SKM-1 treated with dmso at 0.1 percent for 144 hours (cell line): ENCODE results near the gene SPTLC1.

Source experiments
- DNase-seq: peaks from one replicate; lab custom pipeline; 2025; ENCODE audit not compliant: unreplicated experiment; lab: John Stamatoyannopoulos, UW

SPTLC1 gene

DNA sequence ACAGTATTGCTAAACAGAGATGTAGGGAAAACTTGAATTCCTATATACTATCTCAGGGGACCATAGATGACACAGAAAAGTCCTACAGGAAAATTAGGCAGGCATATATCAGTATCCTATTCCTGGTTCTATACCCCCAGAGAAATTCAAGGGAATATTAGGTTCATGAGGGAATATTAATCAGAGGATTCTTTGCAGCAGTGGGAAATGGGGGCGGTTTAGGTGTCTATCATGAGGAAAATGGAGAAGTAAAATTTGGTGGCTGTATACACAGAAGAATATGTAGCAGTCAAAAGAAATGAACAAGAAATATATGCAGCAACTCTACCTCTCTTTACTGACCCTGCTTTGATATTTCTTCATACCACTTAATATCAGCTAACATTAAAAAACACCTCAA is 20.0 kb downstream of the SPTLC1 start:
- DNase-seq, result no peak

DNA sequence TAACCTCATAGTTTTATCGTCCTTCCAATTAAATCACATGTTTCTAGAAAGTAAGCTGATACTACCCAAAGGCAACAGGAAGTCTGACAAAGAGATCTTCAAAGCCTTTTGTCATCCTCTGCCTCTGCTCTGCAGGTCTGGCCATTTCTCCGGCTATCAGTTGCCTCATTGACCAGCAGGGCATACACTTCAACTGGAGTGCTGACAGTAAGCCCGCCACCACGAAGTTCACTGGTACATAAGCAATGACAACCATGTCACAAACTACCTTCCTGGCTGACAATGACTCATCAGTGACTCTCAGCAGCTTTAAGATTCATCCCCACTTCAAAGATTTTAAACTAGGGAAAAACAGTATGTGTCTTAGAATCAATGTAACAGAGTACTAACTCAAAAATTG is 20.6 kb downstream of the SPTLC1 start:
- DNase-seq, result no peak

DNA sequence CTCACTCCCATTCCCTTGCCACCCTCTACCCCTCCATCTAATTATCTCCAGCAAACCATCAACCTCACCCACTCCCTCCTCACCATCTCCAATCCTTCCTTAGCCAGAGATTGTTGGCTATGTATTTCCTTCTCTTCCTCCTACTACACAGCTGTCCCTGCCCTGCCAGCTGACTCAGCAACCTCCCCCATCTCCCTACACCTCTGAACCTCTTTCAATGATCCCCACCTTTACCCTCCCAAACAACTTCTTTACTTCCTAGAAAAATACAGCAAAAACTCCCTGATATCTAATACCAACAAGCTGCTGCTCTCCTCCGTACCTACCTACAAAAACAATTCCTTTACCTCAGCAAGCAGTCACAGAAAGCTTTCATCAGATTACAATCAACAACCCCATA is 37.3 kb downstream of the SPTLC1 start:
- DNase-seq, result no peak

GRCh38 chr9:92071634-92072033 is 43.6 kb downstream of the SPTLC1 start:
- no peak for DNase-seq

GRCh38 chr9:92066168-92066567 is 49.0 kb downstream of the SPTLC1 start:
- DNase-seq, result no peak

DNA sequence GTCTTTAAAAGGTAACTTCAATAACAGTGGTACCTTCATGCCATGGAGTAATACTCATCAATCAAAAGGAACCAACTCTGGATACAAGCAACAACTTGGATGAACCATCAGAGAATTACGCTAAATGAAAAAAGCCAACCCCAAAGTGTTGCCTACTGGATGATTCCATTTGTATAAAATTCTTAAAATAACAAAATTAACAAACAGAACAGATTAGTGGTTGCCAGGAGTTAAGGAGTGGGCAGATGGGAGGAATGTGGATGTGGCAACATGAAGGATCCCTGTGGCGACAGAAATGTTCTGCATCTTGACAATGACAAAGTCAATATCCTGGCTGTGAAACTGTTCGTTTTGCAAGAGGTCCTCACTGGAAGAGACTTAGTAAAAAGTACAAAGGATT is 50.5 kb downstream of the SPTLC1 start:
- no peak for DNase-seq

DNA sequence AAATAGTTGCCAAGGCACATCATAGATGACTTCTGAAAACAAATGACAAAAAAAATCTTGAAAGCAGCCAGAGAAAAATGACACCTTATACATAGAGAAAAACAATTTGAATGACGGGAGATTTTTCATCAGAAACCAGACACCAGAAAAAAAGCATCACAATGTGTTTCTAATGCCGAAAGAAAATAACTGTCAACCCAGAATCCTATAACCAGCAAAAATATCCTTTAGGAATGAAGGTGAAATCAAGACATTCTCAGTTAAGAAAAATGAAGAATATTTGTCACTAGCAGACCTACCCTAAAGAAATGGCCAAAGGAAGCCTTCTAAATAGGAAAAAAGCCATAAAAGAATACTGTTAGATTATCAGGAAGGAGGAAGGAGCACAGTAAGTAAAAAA is 54.0 kb downstream of the SPTLC1 start:
- no peak for DNase-seq

GRCh38 chr9:92059661-92060060 is 55.6 kb downstream of the SPTLC1 start:
- DNase-seq, result no peak

GRCh38 chr9:92058723-92059444 is 56.3 kb downstream of the SPTLC1 start:
- DNase-seq, result no peak

DNA sequence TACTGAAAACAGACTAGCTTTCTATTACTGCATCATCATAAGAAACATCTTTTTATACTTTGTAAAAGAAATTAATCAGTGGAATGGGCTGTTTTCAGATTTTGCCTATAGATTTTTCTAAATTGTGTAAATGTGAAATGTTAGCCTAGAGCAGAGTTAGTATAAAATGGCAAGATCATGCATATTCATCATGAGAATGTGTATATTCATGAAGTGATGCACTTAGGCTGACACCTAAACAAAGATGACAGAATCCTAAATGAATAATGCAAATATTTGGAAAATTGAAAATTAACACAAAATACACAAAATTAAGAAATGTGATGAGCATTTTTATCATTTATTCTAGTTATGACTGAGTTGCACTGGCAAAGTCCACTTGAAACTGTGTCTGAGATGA is 57.2 kb downstream of the SPTLC1 start:
- no peak for DNase-seq

DNA sequence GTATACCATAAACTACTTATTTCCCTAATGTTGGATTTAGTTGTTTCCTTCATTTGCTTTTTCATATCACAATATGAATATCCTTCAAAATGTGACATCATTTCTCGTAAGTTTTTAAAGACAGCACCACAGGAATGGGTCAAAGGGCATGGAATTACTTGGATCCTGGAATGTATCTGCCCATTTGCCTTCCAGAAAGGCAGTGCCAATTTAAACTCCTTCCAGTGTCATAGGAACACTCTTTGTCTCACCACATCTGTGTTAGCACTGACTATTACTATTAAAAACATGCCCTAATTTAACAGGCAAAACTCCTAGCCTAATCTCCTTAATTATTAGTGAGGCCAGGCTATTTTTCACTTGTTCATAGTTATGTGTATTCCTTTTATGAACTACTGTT is 58.0 kb downstream of the SPTLC1 start:
- no peak for DNase-seq

GRCh38 chr9:92055624-92056023 is 59.6 kb downstream of the SPTLC1 start:
- no peak for DNase-seq

GRCh38 chr9:92048924-92049625 is 66.1 kb downstream of the SPTLC1 start:
- DNase-seq, result no peak

DNA sequence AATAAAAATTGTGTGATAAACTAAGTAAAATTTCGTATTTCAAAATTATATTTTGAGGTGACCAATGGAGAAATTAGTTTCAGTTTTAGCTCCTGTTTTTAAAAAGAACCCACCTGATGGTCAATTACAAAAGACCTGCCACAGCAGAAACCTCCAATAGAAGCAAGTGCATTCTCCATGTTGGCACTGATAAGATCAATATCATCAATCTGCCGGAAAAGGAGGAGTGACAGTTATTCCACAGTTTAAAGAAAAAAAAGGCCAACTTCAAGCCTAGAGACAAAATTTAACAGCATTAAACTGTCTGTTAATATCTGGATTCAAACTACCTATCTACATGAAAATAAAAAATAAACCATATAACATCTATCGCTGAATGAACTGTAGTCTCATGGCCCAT is 67.7 kb downstream of the SPTLC1 start:
- no peak for DNase-seq

GRCh38 chr9:92046676-92047075 is 68.5 kb downstream of the SPTLC1 start:
- DNase-seq, result no peak

- no peak for DNase-seq
These were observed 70.3 kb downstream of the SPTLC1 start for GRCh38 chr9:92044936-92045335.

DNA sequence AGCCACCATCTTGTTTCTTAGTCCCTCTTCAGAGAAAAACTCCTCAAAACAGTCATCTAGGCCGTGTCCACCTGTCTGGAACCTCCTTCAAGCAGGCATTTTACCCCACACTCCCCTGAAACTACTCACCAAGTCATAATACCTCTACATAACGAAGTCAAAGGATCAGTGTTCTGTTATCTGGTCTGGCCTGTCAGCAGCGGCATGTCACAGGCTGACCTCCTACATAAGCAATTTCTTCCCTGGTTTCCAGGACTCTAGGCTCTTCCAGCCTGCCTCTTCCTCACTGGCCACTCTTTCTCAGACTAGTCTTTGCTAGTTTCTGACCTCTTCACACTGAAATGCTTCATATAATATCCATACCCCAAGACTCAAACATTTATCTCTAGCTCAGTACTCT is 72.2 kb downstream of the SPTLC1 start:
- DNase-seq, result no peak

GRCh38 chr9:92042260-92042659 is 73.0 kb downstream of the SPTLC1 start:
- DNase-seq, result no peak

DNA sequence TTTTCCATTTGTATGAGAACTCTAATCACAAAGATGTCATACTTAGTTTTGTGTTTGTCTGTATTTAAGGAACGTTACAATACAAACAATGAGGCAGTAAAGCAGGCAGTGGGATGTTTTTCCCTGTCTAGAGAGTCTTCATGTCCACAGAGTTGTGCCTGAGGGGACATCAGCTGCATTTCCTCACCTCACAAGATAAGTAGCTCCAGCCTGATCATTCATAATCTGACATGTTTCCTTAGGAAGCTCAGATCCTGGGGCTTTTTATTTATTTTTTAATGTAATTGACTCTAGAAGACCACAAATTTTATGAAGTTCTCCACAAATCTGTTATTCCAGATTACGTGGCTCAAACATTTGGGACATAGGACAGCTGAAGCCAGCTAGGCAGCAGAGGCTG is 78.5 kb downstream of the SPTLC1 start:
- DNase-seq, result no peak

DNA sequence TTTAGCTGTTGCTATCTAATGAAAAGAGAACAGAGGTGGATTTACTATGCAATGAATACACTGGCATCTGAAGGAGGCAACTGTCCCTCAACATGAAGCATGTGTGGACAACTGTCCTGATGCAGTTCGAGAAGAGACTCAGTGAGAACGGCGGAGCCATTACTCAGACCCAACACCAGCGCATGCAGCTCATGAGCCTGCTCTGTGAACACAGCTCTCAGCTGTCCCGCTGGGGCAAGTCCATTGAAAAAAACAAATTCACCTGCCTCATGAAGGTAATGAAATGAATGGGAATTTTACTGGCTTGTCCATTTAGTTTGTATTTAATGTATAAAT is 78.8 kb downstream of the SPTLC1 start:
- no peak for DNase-seq

- DNase-seq, result no peak
These were observed 79.4 kb downstream of the SPTLC1 start for GRCh38 chr9:92035687-92036410.

- no peak for DNase-seq
These were observed 80.1 kb downstream of the SPTLC1 start for GRCh38 chr9:92035146-92035545.
